ES-I3 (cell line): ENCODE measurements around the gene BACH2.

Experiments used
- H3K36me3 ChIP-seq: 2 replicates; pipeline ENCODE4 v1.6.1; 2013; ENCODE audit warnings: mild to moderate bottlenecking, low read length, control low read depth, moderate library complexity; ENCODE audit not compliant: insufficient read depth
- H3K4me1 ChIP-seq: 2 replicates; pipeline ENCODE4 v1.6.1; 2013; ENCODE audit warnings: mild to moderate bottlenecking, control low read depth, low read length; ENCODE audit not compliant: insufficient read depth
- H3K9ac ChIP-seq: 2 replicates; pipeline ENCODE4 v1.6.1; 2013; ENCODE audit warnings: low read depth, mild to moderate bottlenecking, low read length, moderate library complexity
- H3K9me3 ChIP-seq: 2 replicates; pipeline ENCODE4 v1.6.1; 2013; ENCODE audit warnings: mild to moderate bottlenecking, low read length, moderate library complexity; ENCODE audit not compliant: control insufficient read depth, insufficient read depth

The BACH2 gene

DNA sequence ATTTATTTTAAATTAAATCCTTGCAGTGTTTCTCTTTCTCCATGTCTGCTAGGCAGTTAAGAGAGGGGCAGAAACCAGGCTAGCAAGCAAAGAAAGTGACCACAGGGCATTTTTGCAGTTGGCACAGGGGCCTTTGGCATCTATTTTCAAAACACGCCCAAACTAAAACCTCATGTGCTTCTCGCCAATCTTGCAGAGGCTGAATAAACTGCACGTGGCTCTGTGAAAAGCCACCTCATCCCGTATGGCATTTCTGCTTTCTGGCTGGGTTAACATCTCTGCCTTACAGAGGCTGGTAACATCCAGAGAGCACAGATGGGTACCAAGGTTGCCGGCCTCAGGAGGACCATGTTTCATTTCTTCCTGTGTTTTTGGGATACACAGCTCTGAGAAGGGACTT, 347.8 kb downstream of the BACH2 start:
- H3K9ac ChIP-seq, result no peak overlapping the region
- no peaks in the 10 kb centered on the region for H3K4me1 ChIP-seq
- no peaks in the 10 kb centered on the region for H3K36me3 ChIP-seq
- no peaks in the 10 kb centered on the region for H3K9me3 ChIP-seq

DNA sequence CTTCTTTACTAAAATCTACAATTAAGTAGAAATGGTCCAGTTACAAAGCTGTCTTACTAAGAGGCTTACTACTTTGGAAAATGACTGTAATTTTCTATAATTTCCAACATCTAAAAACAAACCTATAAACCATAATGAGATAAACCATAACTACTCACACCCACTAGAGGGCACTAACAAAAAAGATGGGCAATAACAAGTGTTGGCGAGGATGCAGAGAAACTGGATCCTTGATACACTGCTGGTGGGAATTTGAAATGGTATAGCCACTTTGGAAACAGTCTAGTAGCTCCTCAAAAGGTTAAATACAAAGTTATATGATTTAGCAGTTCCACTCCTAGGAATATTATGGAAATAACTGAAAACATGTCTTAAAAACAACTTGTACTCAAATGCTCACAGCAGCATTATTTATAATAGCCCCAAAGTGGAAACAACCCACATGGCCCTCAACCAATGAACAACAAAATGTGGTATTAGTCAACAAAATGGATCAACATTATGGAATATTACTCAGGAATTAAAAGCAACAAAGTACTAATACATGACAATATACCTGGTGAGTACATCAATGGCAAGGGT, 351.7 kb downstream of the BACH2 start:
- Histone ChIP-seq H3K9ac (no peak overlapping the region), H3K36me3 (no peaks in the 10 kb centered on the region), H3K4me1 (no peaks in the 10 kb centered on the region; the same call in 1 of the 2 replicates)

DNA sequence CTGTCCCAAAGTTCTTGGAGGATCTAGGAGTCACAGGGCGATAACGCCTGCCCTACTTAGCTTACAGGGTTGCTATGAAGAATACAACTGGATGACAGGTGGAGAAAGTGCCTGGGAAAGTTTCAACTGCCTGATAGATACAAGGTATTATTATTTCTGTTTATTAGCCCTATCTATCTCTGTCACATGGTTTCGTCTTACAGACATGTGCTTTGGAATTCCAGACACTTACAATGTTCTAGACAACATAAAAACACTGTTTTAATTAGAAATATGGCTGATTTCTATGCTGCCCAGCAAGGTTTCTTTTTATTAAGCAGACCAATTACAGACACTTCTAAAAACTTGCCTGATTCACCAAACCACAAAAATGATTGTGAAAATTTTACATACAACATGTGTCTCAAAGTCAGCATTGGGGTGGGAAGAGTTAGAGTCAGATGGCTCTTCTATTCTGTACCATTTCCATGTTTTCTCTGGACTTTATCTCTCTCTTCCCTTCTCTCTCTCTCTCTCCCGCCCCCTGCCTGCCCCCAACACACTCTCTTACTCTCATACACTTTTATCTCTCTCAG, 352.4 kb downstream of the BACH2 start:
- H3K4me1 ChIP-seq, result no peaks in the 10 kb centered on the region; the same call in 1 of the 2 replicates
- H3K9ac ChIP-seq, result no peak overlapping the region
- no peaks in the 10 kb centered on the region for H3K36me3 ChIP-seq
- H3K9me3 ChIP-seq, result no peaks in the 10 kb centered on the region

More for the DNA sequence above, 351.7 kb downstream of the BACH2 start:
- no peaks in the 10 kb centered on the region for H3K9me3 ChIP-seq

DNA sequence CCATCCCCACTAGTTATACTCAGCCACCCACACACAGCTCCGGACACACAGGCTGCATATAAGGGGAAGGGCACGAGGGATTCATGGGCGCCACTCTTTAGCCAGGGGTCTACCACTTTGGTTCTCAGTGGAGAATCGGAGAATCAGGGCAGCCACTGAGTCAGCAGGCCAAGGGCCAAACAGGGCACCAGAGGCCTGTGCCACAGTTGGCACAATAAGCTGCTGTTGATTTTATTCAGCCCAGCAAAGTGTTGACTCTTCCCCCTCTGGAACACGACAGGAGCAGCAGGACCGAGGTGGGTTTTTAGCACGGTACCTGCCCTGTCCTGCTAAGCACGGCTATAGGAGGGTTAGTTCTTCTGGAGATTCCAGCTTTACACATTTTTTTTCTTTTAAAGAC, 354.0 kb downstream of the BACH2 start:
- Histone ChIP-seq H3K9me3 (no peaks in the 10 kb centered on the region), H3K4me1 (no peaks in the 10 kb centered on the region; the same call in 1 of the 2 replicates), H3K36me3 (no peaks in the 10 kb centered on the region), H3K9ac (no peak overlapping the region)

DNA sequence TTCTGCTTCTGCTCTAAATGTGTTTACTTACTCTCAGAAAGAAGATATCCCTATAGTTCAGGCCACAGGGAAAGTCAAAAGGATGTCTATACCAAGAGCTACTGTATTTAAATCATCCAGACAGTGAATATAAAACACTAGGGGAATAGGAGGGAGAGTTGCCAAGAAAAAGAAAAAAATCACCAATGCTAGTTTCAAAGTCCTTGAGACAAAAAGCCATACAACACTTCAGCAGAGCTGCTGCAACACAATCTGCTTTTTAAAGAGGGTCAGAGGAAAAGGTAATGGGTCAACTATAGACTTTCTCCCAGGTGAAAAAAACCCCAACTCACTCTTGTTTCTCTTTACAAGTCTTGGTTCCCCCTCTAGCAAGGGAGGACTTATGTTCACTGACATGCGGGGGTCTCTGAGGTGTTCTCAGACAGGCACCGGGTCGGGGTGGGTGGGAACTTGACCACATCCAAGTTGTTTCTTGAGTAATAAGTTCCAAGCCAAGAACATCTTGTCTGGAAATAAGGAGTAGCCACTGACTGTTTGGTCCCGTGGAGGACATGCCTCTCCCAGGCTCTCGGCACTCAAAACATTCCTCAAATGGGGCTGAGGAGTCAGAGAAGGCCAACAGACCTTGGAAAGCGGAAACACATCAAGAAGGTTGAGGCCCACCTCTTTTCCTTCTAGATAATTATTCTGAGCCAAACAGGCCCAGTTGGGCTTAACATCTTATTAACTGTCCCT, 354.7 kb downstream of the BACH2 start:
- Histone ChIP-seq H3K9me3 (no peaks in the 10 kb centered on the region), H3K9ac (no peak overlapping the region), H3K36me3 (no peaks in the 10 kb centered on the region)

DNA sequence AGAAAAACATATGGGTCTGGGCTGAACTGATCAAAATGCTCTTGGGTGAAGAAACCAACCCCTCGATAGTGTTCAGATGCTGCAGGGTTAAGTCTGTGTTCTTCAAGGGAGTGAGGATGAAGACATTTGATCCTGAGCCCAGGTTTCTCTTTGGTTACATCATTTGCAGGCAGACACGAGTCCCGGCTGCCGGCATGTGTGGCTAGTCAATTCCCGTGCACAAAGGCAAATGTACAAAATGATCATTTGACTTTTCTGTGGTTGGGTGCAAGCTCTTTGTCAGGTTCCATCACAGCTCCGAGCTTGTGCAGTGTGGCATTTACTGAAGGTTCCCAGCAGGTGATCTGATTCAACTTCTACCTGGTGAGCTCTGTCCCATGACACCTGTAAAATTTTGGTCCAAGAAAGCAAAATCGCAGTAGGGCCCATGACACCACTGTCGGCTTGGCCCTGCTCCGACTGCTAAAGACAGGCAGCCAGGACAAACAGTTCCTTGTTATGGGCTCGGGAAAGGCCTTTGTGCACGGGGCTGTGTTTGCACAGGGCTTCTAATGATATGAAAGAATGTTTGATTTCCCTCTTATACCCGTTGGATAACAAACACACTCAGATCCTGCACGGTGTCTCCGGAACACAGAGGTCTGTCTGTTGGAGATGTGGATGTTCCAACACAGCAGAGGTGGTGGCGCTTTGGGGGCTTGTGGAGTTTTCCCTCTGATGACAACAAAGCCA, 355.4 kb downstream of the BACH2 start:
- Histone ChIP-seq H3K4me1 (no peaks in the 10 kb centered on the region; the same call in 1 of the 2 replicates), H3K9ac (no peak overlapping the region), H3K36me3 (no peaks in the 10 kb centered on the region)

More for the DNA sequence above, 354.7 kb downstream of the BACH2 start:
- no peaks in the 10 kb centered on the region; the same call in 1 of the 2 replicates for H3K4me1 ChIP-seq

DNA sequence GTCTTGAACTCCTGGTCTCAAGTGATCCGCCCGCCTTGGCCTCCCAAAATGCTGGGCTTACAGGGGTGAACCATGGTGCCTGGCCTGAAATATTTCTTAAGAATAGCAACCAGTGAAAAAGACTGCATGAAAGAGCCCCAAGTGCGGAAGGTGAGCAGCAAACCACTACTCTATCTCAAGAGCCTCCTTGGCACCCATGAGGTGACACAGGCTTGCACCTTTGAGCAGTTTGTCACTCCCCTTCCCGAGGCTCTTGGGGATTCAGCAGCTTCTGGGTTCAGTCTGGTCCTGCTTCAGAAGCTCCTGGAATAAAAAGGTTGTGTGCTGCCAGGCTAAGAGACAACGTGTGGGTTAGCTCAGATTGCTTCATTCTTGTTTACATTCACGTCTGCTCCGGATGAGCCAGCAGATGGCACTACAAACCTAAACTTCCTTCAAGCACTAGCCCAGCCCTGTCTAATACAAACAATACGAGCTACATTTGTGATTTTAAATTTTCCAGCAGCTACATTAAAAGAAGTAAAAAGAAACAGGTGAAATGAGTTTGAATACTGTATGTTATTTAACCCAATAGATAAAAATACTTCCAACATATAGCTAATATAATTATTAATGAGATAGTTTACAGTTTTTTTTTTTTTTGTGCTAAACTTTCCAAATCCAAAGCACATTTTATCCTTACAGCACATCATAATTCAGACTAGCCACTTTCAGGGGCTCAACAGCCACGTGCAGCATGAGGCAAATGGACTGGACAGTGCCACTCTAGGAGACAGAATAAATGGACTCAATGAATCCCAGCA, 356.2 kb downstream of the BACH2 start:
- H3K9me3 ChIP-seq, result no peaks in the 10 kb centered on the region
- H3K36me3 ChIP-seq, result no peaks in the 10 kb centered on the region
- no peak overlapping the region for H3K9ac ChIP-seq
- no peaks in the 10 kb centered on the region; the same call in 1 of the 2 replicates for H3K4me1 ChIP-seq

More for the DNA sequence above, 355.4 kb downstream of the BACH2 start:
- no peaks in the 10 kb centered on the region for H3K9me3 ChIP-seq

DNA sequence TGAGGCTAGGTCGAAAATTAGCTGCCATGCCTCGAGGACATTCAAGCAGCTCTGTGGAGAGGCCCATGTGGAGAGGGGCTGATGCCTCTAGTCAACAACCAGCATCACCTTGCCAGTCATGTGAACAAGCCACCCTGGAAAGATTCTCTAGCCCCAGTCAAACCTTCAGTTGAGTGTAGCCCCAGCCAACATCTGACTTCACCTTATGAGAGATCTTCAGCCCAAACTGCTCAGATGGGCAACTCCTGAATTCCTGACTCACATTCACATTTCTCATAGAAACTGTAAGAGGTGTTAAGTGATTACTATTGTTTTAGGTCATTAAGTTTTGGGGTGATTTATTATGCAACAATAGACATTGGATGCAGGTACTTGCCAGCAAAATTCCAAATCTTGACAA, 357.5 kb downstream of the BACH2 start:
- Histone ChIP-seq H3K9me3 (no peaks in the 10 kb centered on the region), H3K9ac (no peak overlapping the region), H3K4me1 (no peaks in the 10 kb centered on the region; the same call in 1 of the 2 replicates), H3K36me3 (no peaks in the 10 kb centered on the region)

DNA sequence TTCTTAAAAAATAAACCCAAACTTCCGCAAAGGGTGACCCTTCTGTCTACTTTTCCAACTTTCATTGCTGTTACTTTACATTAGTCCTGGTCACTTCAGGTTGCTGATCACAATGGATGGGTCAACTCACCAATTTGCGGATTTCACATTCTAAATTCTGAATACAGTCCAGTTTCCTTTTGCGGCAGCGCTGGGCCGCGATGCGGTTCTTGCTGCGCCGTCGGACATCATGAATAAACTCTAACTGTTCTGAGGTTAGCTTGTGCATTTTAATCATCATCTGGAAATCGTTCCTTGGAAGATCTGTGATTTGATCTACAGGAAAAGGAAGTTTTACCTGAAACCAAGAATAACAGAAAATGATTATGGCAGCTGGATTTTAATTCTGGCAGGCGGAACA, 358.6 kb downstream of the BACH2 start:
- no peak overlapping the region for H3K9ac ChIP-seq
- no peaks in the 10 kb centered on the region; the same call in 1 of the 2 replicates for H3K4me1 ChIP-seq
- H3K9me3 ChIP-seq, result no peaks in the 10 kb centered on the region
- no peaks in the 10 kb centered on the region for H3K36me3 ChIP-seq

DNA sequence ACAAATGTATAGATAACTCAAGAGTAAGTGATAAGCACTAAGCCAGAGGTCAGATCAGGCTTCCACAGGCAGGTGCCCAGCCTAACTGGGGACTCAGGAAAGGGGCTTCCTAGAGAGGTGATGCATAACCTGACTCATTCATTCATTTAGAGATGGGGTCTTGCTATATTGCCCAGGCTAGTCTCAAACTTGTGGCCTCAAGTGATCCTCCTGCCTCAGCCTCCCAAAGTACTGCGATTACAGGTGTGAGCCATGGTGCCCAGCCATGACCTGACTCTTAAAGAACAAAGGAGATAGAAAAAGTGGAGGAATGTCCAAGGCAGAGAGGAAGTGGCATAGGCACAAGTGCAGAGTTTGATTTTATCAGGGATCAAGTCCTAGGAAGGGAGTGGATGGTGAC, 360.5 kb downstream of the BACH2 start:
- no peaks in the 10 kb centered on the region for H3K36me3 ChIP-seq
- no peaks in the 10 kb centered on the region; the same call in 1 of the 2 replicates for H3K4me1 ChIP-seq
- H3K9ac ChIP-seq, result no peak overlapping the region

DNA sequence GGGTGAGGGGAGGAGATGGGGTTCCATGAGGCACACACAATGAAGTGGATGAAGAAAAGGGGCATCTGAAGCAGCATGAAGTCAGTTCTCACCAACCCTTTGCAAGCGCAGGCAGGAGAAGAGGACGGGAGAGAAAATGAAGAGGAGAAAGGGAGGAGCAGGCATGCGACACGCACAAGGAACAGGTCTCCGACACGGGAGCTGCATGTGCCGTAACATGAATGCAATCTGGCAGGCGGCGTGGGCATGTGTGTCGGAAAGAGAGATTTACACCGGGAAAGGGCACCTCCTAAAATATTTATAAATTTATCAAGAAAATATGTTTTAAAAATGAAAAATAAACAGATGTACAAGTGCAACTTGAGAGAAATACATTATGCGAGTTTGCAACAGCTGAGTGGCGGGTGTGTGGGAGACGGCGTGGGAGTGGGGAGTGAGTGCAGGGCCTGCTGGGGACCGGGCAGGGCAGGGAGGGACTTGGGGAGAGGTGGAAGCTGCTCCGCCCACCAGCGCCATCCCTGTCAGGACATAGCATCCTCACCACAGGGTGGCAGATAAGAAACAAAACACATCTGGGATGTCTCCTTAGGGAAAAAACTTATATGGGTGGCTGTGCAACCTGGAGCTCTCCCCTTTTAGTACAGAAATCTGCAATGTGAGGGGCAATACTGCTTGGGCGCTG, 361.8 kb downstream of the BACH2 start:
- Histone ChIP-seq H3K4me1 (peaks cover under 1% of the 10 kb centered on the region; the same call in 1 of the 2 replicates), H3K9ac (no peak overlapping the region), H3K9me3 (no peaks in the 10 kb centered on the region), H3K36me3 (no peaks in the 10 kb centered on the region)

More for the DNA sequence above, 360.5 kb downstream of the BACH2 start:
- no peaks in the 10 kb centered on the region for H3K9me3 ChIP-seq

DNA sequence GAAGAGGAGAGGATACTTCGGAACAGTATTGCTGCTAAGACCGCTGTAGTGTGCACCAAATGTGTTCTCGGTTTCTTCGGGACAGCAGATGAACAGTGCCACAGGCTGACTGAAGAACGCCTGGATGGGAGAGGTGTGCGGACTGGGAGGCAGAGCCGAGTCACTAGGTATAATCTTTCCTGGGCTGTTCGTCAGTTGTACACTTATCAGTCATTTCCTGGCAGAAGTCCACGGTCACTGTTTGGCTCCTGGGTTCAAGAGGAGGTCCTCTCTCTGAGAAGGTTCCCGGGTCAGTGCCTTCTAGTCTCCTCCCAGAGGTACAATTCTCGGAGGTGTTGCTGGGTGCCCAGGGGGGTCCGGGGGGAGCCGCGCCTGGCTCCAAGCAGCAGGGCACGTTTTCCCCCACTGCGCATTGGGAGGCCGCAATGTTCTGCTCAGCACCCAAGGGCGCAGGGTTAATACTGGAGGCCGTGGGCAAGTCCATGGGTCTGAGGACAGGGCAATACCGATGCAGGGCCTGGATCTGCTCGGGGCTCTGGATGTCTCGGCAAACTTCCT, 364.3 kb downstream of the BACH2 start:
- H3K36me3 ChIP-seq, result no peaks in the 10 kb centered on the region

DNA sequence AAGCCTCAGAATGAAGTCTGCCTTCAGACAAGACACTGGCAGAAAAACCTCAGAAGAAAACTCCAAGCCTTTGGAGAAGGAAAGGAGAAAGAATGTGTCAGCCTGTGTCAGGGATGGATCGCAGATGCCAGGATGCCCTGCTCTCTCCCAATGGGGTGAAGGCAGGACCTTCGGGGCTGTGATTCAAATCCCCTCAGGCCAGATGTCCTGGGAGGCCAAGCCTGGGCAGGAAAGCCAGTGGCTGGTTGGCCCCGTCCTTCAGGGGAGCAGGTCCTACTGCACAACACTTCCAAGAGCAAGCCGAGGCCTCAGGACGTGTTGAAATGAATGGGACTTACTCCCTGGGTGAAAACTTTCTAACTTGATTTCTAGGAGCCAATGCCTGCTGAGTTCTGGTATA, 365.9 kb downstream of the BACH2 start:
- H3K4me1 ChIP-seq, result peaks cover 4% of the 10 kb centered on the region; the same call in 1 of the 2 replicates
- H3K36me3 ChIP-seq, result no peaks in the 10 kb centered on the region
- no peaks in the 10 kb centered on the region for H3K9me3 ChIP-seq
- H3K9ac ChIP-seq, result no peak overlapping the region

More for the DNA sequence above, 364.3 kb downstream of the BACH2 start:
- Histone ChIP-seq H3K9me3 (no peaks in the 10 kb centered on the region), H3K4me1 (peaks cover 4% of the 10 kb centered on the region; the same call in 1 of the 2 replicates), H3K9ac (no peak overlapping the region)
